OCI-LY3 (cell line): Measurements from ENCODE around the gene GBP5.

Experiments
- H2AFZ ChIP-seq: fragments of 200-600, 300-600 bp; shearing (Covaris generic); 2 replicates; pipeline ENCODE4 v1.6.0; 2014; ENCODE audit warnings: antibody characterized with exemption, low read depth, low read length
- H3K27ac ChIP-seq: fragments of 200-600, 300-600 bp; sonication (generic); 2 replicates; pipeline ENCODE4 v1.5.1; 2014; ENCODE audit warnings: mild to moderate bottlenecking, low read length, moderate library complexity, mixed read lengths
- H3K27me3 ChIP-seq: fragments of 200-600, 300-600 bp; sonication (generic); 2 replicates; pipeline ENCODE4 v1.6.1; 2014; ENCODE audit warnings: low read depth, low read length, mixed read lengths
- H3K36me3 ChIP-seq: fragments of 200-600, 300-600 bp; sonication (generic); replicated peaks from 2 replicates; pipeline ENCODE3; 2014; ENCODE audit warnings: low read depth, low read length, mixed read lengths
- H3K4me1 ChIP-seq: fragments of 300-600, 200-600 bp; sonication (generic); 2 replicates; pipeline ENCODE4 v1.6.1; 2014; ENCODE audit warnings: low read length, mixed read lengths
- H3K4me2 ChIP-seq: fragments of 200-600, 300-600 bp; sonication (generic); 2 replicates; pipeline ENCODE4 v1.6.1; 2014; ENCODE audit warnings: low read length, mixed read lengths
- H3K4me3 ChIP-seq: fragments of 300-600, 200-600 bp; sonication (generic); 2 replicates; pipeline ENCODE4 v1.5.1; 2014; ENCODE audit warnings: antibody characterized with exemption, mild to moderate bottlenecking, low read length, moderate library complexity
- H3K79me2 ChIP-seq: fragments of 300-600, 200-600 bp; shearing (Covaris generic); 2 replicates; pipeline ENCODE4 v1.6.1; 2014; ENCODE audit warnings: mild to moderate bottlenecking, low read length, mixed read lengths
- H3K9ac ChIP-seq: fragments of 300-600, 200-600 bp; shearing (Covaris generic); 2 replicates; pipeline ENCODE4 v1.6.0; 2014; ENCODE audit warnings: mild to moderate bottlenecking, low read length, moderate library complexity
- H3K9me3 ChIP-seq: fragments of 200-600, 300-600 bp; shearing (Covaris generic); 2 replicates; pipeline ENCODE4 v1.6.1; 2014; ENCODE audit warnings: low read length, mixed read lengths; ENCODE audit not compliant: insufficient read depth
- H4K20me1 ChIP-seq: fragments of 200-600, 300-600 bp; sonication (generic); 2 replicates; pipeline ENCODE4 v1.6.1; 2016; ENCODE audit warnings: low read length, mixed read lengths; ENCODE audit not compliant: insufficient read depth
- EZH2phosphoT487 ChIP-seq: fragments of 200-600 bp; shearing (Covaris generic); IDR thresholded peaks from 2 replicates; pipeline ENCODE4 v1.6.1; 2018; ENCODE audit warnings: antibody characterized with exemption, mixed run types, low read depth
- TF ChIP-seq, protein P1 (sequence below): fragments of 200-600, 300-600 bp; sonication (generic); IDR thresholded peaks from 2 replicates; pipeline ENCODE4 v1.5.1; 2014; ENCODE audit warnings: antibody characterized with exemption, low read length, low read depth

GBP5 gene

GRCh38 chr1:89254658-89255287 lies 17.9 kb downstream of the GBP5 start:
- Histone ChIP-seq H3K4me3 (no peak overlapping the region), H3K27ac (no peak overlapping the region), H3K9ac (no peak overlapping the region), H3K36me3 (no peaks in the 10 kb centered on the region), H3K27me3 (no peaks in the 10 kb centered on the region), H3K79me2 (no peaks in the 10 kb centered on the region), H4K20me1 (no peaks in the 10 kb centered on the region), H3K4me2 (no peak overlapping the region), H2AFZ (no peak overlapping the region), H3K4me1 (peaks cover 13% of the 10 kb centered on the region), H3K9me3 (no peaks in the 10 kb centered on the region)
- TF ChIP-seq, protein P1, sequence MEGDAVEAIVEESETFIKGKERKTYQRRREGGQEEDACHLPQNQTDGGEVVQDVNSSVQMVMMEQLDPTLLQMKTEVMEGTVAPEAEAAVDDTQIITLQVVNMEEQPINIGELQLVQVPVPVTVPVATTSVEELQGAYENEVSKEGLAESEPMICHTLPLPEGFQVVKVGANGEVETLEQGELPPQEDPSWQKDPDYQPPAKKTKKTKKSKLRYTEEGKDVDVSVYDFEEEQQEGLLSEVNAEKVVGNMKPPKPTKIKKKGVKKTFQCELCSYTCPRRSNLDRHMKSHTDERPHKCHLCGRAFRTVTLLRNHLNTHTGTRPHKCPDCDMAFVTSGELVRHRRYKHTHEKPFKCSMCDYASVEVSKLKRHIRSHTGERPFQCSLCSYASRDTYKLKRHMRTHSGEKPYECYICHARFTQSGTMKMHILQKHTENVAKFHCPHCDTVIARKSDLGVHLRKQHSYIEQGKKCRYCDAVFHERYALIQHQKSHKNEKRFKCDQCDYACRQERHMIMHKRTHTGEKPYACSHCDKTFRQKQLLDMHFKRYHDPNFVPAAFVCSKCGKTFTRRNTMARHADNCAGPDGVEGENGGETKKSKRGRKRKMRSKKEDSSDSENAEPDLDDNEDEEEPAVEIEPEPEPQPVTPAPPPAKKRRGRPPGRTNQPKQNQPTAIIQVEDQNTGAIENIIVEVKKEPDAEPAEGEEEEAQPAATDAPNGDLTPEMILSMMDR, result no peak
- TF ChIP-seq EZH2phosphoT487, result no peak

DNA sequence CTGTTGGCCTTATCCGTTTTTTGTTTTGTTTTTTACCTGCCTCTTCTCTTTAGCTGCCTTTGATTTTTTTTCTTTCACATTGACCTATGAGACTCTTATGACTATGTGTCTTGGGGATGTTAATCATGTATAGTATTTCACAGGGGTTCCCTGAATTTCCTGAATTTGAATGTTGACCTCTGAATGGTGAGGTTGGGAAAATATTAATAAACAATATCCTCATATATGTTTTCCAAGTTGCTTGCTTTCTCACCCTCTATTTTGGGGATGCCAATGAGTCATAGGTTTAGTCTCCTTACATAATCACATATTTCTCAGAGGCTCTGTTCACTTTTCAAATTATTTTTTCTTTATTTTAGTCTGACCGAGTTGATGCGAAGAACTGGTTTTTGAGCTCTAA lies 29.6 kb downstream of the GBP5 start:
- Histone ChIP-seq H3K9ac (no peak overlapping the region), H2AFZ (no peak overlapping the region), H3K79me2 (no peaks in the 10 kb centered on the region), H3K4me3 (no peak overlapping the region), H3K27ac (no peak overlapping the region), H3K36me3 (no peaks in the 10 kb centered on the region), H4K20me1 (no peaks in the 10 kb centered on the region), H3K4me2 (no peak overlapping the region), H3K4me1 (no peaks in the 10 kb centered on the region), H3K9me3 (no peaks in the 10 kb centered on the region), H3K27me3 (no peaks in the 10 kb centered on the region)
- TF ChIP-seq EZH2phosphoT487, result no peak
- TF ChIP-seq, protein P1, result no peak
